Gastroesophageal sphincter (tissue), 4 donors: ENCODE data around the gene LMOD1. TPM values are rescaled to one million over a fixed set of nuclear protein-coding genes. Genes with fewer than 3 reads are reported as not detected.

Experiments
- ATAC-seq: fragments of 150-250 bp; one replicate; pipeline ENCODE4 v1.9.1; 2016; ENCODE audit warnings: mild to moderate bottlenecking, moderate library complexity
- H3K27ac ChIP-seq, 4 donors: fragments of 200-600 bp; sonication (generic) in 3 of 4; 1 replicate in 3 of 4; 2 replicates in 1 of 4; pipeline ENCODE4 v1.5.1; 2016 to 2019
- H3K27me3 ChIP-seq: fragments of 200-600 bp; sonication (generic); one replicate; pipeline ENCODE4 v1.5.1; 2019
- H3K36me3 ChIP-seq, 2 donors: fragments of 200-600 bp; sonication (generic); one replicate each; pipeline ENCODE4 v1.5.1; 2019; ENCODE audit warnings: control low read depth in 1 of 2
- H3K4me1 ChIP-seq, 3 donors: fragments of 200-600 bp; sonication (generic); 1 replicate in 2 of 3; 2 replicates in 1 of 3; pipeline ENCODE4 v1.5.1; 2016 to 2019; ENCODE audit warnings: control low read depth in 2 of 3
- H3K4me3 ChIP-seq, 2 donors: fragments of 200-600 bp; sonication (generic); one replicate each; pipeline ENCODE4 v1.5.1; 2019; ENCODE audit warnings: mild to moderate bottlenecking in 1 of 2, moderate library complexity in 1 of 2
- H3K9me3 ChIP-seq, 3 donors: fragments of 200-600 bp; sonication (generic); one replicate each; pipeline ENCODE4 v1.5.1; 2017 to 2019; ENCODE audit warnings: control low read depth in 2 of 3
- CTCF ChIP-seq, 4 experiments: fragments of 200-600 bp in 2 of 4; fragments of 450-650 bp in 2 of 4; sonication (generic) in 1 of 4; IDR thresholded peaks; one replicate each; pipeline ENCODE4 v1.5.1; 2017 to 2019; ENCODE audit warnings: antibody characterized with exemption in 4 of 4, mild to moderate bottlenecking in 2 of 4, moderate library complexity in 2 of 4
- EP300 ChIP-seq: sonication (generic); formaldehyde crosslinking; IDR thresholded peaks from one replicate; pipeline ENCODE4 v1.6.1; 2017; ENCODE audit warnings: antibody characterized with exemption, mild to moderate bottlenecking
- POLR2A ChIP-seq, 2 donors: fragments of 450-650 bp; IDR thresholded peaks; one replicate each; pipeline ENCODE4 v1.6.1; 2017; ENCODE audit warnings: antibody characterized with exemption in 2 of 2, mild to moderate bottlenecking in 2 of 2, moderate library complexity in 1 of 2
- POLR2AphosphoS5 ChIP-seq: sonication (generic); formaldehyde crosslinking; IDR thresholded peaks from one replicate; pipeline ENCODE4 v1.6.1; 2017; ENCODE audit warnings: antibody characterized with exemption
- WGBS, 2 donors: methylation state at CpG; one replicate each; pipeline ENCODE4 v1.1.5; 2018; ENCODE audit warnings: low coverage in 1 of 2; 5-methylcytosine and 5-hydroxymethylcytosine counted together
- total RNA-seq, 4 donors: library from RNA; depleted of rRNA; stranded (reverse); fragments of >200 nt; gene quantifications; one replicate each; pipeline ENCODE4 v1.1.0, GENCODE V29; 2016

Gene LMOD1
- total RNA-seq, 4 donors from 2014 or later, result 1,267 to 1,570 (median 1,475) TPM

- no peak for ATAC-seq
- H3K4me1 ChIP-seq, result peaks cover 0 to 27% (median 3%) of the 10 kb centered on the region in 3 donors
- 50 to 67% methylated on average over 2 of the region's 2 CpGs for WGBS, 2 donors
- TF ChIP-seq EP300 (no peak), POLR2AphosphoS5 (no peak), POLR2A (IDR thresholded peaks at IDR 0.05) (no peak)
- no peak overlapping the region for H3K27ac ChIP-seq
- no peaks in the 10 kb centered on the region for H3K27me3 ChIP-seq
- no peaks in the 10 kb centered on the region for H3K9me3 ChIP-seq
- H3K36me3 ChIP-seq, result peaks cover 0 to 19% of the 10 kb centered on the region in 2 donors
- no peak overlapping the region for H3K4me3 ChIP-seq
Observed at GRCh38 chr1:201985355-201985754, 39.0 kb upstream of the LMOD1 start.

GRCh38 chr1:201984446-201984845, 38.1 kb upstream of the LMOD1 start:
- no peaks in the 10 kb centered on the region for H3K9me3 ChIP-seq
- TF ChIP-seq POLR2AphosphoS5 (no peak), POLR2A (IDR thresholded peaks at IDR 0.05) (no peak), EP300 (no peak), CTCF (IDR thresholded peaks at IDR 0.05) (no peak)
- WGBS, 2 donors, result 88 to 97% methylated on average over 3 of the region's 3 CpGs
- H3K36me3 ChIP-seq, result peaks cover 0 to 10% of the 10 kb centered on the region in 2 donors
- no peak overlapping the region for H3K4me3 ChIP-seq
- H3K4me1 ChIP-seq, result peaks cover 0 to 27% (median 3%) of the 10 kb centered on the region in 3 donors
- no peaks in the 10 kb centered on the region for H3K27me3 ChIP-seq
- no peak overlapping the region for H3K27ac ChIP-seq
- ATAC-seq, result no peak

- H3K36me3 ChIP-seq, result no peaks in the 10 kb centered on the region
- WGBS, 2 donors, result 5 to 9% methylated on average over 11 of the region's 11 CpGs
- no peaks in the 10 kb centered on the region for H3K27me3 ChIP-seq
Observed at GRCh38 chr1:201983380-201983805, 37.0 kb upstream of the LMOD1 start.

GRCh38 chr1:201982623-201983379, 36.5 kb upstream of the LMOD1 start, which contains the start of gene RNPEP:
TSS of gene RNPEP (plus strand) at chr1:201982648. CDS start at chr1:201982667, 19 bp downstream.
- H3K27ac ChIP-seq, result peak within 1 kb of the TSS; percentile 55 to 95 (median 93)
- WGBS, 2 donors, result 0 to 2% methylated on average over 5 to 7 of the region's 80 CpGs
- peak; percentile 90 for ATAC-seq

More at GRCh38 chr1:201983380-201983805, 37.0 kb upstream of the LMOD1 start:
- TF ChIP-seq POLR2A (IDR thresholded peaks at IDR 0.05) (no peak), EP300 (no peak), CTCF (IDR thresholded peaks at IDR 0.05) (no peak), POLR2AphosphoS5 (no peak)
- Histone ChIP-seq H3K4me1 (peaks cover 0 to 27% (median 3%) of the 10 kb centered on the region in 3 donors), H3K27ac (peak overlapping the region; percentile 55 to 95 (median 93)), H3K9me3 (no peaks in the 10 kb centered on the region), H3K4me3 (peak overlapping the region; percentile 69 to 90)
- no peak for ATAC-seq

More at GRCh38 chr1:201982623-201983379, 36.5 kb upstream of the LMOD1 start, which contains the start of gene RNPEP:
- Histone ChIP-seq H3K4me1 (peaks cover 0 to 27% (median 3%) of the 10 kb centered on the region in 3 donors), H3K9me3 (no peaks in the 10 kb centered on the region), H3K36me3 (no peaks in the 10 kb centered on the region), H3K4me3 (peak within 1 kb of the TSS; percentile 69 to 90), H3K27me3 (no peaks in the 10 kb centered on the region)
- no peak for TF ChIP-seq EP300
- peak in 3 of 4 experiments; percentile 25 to 39 (median 33) for TF ChIP-seq CTCF (IDR thresholded peaks at IDR 0.05)
- TF ChIP-seq POLR2A (IDR thresholded peaks at IDR 0.05), result peak; percentile 70 to 76
- TF ChIP-seq POLR2AphosphoS5, result peak; percentile 35
